Kidney glomerular epithelial cell (primary cell): Measurements from ENCODE around the gene ACSL1.

Experiments used
- DNase-seq: peaks from one replicate; lab custom pipeline; 2025; lab: John Stamatoyannopoulos, UW

The ACSL1 gene

DNA sequence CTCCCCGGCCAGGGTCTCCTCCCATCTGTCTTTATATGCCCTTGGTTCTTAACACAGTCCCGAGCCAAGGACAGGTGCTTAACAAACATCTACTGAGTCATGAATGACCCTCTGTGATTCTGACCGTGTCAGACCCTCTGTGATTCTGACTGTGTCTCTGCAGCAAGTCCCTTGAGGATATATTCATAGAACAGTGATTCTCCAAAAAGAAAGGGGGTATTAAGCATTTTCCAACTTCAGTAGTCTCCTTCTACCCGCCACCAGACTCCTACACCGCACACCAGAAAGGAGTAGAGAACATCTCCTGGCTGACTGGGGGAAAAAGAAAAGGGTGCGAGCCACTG, 13.6 kb downstream of the ACSL1 start:
- no peak for DNase-seq

DNA sequence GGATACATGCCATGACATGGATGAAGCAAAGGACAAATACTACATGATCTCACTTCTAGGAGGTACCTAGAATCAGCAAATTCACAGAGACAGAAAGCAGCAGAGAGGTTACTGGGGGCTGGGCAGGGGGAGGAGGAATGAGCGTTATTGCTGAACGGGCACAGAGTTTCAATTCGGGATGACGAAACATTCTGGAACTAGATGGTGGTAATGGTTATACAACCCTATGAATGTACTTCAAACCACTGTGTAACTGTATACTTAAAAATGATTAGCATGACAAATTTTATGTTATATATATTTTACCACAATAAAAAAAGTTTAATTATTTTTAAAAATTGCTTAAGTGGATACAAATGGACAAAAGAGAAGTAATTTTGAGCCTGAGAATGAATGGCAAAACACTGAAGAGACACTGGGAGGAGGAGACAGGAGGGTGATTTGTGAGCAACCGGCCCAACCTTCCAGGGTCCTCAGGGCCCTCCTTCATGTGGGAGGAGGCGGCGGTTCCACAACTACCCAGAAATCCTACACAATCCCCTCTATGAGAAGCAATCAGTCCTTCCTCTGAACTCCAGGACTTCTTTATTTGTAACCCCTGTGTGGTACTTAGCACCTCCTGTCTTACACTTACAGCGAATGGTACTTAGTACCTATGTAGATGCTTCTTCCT, 14.1 kb downstream of the ACSL1 start:
- no peak for DNase-seq

DNA sequence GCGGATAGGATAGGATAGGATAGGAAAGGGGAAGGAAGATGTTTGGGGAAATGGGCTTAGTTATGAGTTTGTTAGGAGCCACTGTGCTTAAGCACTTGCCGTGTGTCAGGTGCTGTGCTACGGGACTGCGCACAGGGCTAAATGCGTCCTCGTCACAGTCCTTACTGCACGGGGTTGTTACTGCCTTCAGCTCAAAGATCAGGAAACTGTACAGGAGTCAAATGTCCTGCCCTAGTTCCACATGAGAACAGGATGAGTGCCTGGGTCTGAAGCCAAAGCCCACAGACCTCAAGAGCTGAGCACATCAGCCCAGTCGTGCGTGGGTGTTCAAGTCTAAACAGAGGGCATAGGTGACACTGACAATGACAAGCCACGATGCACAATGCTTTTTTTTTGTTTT, 15.0 kb downstream of the ACSL1 start:
- no peak for DNase-seq

DNA sequence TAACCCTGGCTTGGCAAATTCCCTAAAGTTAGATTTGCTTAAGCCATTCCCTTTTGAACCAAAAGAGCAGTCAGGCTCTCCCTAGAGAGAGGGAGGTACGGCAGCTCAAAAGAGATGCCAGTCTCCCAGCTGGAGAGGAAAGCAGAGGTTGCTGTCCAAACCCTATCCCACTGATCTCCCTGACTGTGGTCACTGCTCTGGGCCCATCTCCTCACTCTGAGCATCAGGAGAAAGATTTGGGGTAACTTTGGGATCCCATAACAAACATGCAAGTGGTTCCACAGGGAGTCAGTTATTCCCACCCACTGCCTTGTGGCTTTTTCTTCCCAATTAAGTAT, 17.1 kb downstream of the ACSL1 start:
- no peak for DNase-seq

DNA sequence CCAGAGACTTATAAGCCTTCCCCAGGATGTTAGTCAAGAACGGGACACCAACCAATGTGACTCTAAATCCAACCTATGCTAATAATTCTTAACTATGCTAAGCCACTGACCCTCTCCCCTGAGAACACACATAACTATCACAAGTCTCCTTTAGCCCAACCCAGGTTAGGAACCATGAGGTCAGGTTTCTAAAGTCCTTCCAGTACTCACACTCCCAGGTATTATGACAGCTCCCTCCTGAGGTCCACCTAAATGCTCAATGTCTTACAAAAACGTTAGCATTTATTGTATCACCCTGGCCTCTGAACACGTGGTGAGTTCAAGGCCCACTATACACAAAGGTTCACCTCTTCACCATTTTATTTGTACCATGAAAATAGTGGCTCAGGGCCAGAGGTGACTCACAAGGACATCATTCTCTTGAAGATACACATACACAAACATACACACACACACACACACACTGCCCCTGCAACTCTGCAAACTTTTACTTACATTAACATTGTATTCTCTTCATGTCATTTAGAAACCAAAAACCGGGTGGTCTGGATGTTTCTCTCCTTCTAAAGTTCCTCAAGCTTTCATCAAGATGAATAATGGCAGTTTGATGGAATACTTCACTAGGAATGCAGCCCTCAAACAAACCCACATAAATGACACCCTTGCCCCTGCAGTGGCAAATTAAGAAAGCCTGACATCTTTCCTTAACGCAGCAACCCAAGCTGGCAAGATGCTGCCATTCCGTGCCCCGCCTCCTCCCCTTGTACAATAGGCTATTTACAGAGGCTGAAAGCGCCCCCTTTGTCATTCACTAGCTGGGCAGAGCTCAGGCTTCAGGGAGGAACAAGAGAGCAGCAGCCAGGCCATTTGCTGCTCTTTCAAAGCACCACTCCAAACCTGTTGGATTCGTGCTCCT, 17.7 kb downstream of the ACSL1 start:
- DNase-seq, result peak; percentile 33

DNA sequence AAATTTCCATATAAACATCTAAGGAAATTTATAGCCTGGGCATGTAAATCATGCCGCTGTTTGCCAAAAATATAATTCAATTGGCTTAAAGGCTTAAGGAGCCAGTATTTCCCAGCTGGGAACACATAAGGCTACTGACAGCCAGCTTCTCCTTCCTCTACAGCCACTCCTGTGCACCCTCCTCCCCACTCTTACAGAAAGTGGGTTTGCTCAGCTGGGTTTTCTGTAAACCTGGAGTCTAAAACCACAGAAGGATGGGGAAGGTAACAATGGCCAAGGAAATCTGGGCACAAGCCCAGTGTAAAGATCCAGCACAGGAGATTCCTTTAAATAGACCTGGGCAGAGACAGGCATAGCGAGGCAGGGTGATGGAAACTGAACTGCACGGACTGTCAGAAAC, 18.5 kb downstream of the ACSL1 start:
- DNase-seq, result no peak

GRCh38 chr4:184806711-184807110, 19.1 kb downstream of the ACSL1 start:
- no peak for DNase-seq

GRCh38 chr4:184806229-184806550, 19.6 kb downstream of the ACSL1 start:
- no peak for DNase-seq

DNA sequence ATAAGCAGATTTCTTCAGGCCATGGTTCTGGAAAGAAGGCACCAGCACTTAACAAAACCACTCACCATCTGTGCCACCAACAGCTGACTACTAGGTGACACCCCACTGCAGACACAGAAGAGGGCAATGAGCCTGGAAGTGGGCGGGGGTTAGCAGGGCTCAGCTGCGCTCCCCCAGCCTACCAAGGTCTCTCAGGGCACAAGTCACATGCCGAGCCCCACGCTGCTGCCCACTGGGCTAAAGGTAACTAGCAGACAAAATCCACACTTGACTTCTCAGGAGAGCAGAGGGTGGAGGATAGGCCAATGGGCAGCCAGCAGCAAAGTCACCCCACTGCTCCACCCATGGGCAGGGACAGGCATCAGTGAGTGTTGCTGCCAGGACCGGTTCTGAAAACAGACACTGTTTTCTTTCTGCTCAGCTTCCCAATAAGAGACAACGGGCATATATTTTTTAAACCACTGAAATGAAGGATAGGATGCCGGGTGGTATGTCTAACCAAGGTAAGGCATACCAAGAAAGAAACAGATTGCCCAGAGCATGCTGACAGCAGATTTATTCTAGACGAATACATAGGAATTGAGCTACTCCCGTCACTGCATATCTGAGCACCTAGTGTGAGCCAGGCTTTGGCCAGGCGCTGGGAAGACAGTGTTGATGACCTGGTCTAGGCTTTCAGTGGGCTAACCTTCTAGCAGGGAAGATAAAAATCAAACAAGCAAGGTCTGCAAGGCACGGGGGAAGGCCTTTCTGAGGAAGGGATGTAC, 20.1 kb downstream of the ACSL1 start:
- no peak for DNase-seq

- DNase-seq, result no peak
Observed at GRCh38 chr4:184804621-184805020, 21.1 kb downstream of the ACSL1 start.

- no peak for DNase-seq
Observed at GRCh38 chr4:184803874-184804273, 21.9 kb downstream of the ACSL1 start.

DNA sequence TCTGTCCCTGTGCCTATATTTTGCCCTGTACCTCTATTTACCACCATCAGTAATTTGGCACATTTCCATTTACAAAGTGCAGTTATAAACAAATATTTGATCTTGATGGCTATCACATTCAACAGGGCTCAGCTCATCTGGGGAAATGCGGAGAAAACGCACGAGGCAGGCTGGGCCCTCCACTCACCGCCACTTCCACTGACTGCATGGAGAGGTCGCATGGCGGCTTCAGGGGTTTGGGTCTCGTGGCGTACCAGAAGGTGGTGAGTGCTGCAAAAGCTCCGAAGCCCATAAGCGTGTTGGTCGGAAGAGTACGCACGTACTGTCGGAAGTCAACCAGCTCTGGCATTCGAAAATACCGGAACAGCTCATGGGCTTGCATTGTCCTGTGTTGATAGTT, 22.6 kb downstream of the ACSL1 start:
- DNase-seq, result no peak

DNA sequence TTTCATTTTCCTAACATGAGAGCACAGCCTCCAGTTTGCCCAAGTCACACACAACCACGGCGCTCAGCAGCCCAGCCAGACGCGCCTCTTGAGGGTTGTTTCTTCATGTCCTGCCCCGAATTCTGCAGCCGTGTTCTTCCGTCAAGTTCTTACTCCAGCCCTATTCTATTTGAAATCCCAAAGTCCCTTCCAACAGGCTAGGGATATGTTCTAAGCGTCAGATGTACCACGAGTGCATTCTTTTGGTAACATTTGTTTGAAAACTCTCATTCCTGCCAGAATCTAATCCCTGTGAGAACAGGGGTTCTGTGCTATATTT, 23.1 kb downstream of the ACSL1 start:
- DNase-seq, result no peak

- peak; percentile 73 for DNase-seq
Observed at GRCh38 chr4:184801781-184802696, 23.7 kb downstream of the ACSL1 start.

DNA sequence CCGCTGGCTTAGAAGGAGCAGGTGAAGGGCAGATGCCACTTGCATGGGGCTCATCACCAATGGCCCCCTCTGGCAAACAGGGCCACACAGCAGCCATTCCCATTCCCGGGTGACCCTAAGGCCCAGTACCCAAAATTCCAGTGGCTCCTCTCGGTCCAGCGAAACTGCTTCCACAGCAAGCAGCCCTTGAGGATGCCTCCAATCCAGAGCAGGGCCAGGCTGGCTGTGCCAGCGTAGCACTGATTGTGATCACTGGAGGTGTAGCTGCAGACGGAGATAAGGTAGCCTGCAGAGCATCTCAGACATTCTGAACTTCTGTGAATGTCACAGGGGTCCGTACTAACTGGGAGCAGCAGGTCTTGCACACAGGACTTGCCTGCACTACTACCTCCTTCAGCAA, 27.3 kb downstream of the ACSL1 start:
- no peak for DNase-seq

DNA sequence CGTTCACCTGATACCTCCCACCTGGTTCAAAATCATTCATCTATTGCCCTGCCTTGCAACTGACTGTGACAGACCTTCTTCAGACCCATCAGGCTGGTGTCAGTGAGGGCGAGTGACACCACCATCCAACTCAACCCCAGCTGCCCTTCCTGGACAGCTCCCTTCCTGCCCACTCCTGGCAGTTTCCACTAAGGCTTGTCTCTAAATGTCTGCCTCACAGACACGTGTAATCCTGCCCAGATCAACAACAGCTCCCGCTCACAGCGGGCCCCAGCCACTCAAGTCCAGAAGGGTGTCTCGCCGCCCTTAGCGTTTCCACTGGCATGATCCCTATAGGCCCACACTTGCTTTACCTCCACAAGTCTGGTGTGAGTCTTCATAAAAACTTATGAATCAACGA, 28.9 kb downstream of the ACSL1 start:
- DNase-seq, result no peak

DNA sequence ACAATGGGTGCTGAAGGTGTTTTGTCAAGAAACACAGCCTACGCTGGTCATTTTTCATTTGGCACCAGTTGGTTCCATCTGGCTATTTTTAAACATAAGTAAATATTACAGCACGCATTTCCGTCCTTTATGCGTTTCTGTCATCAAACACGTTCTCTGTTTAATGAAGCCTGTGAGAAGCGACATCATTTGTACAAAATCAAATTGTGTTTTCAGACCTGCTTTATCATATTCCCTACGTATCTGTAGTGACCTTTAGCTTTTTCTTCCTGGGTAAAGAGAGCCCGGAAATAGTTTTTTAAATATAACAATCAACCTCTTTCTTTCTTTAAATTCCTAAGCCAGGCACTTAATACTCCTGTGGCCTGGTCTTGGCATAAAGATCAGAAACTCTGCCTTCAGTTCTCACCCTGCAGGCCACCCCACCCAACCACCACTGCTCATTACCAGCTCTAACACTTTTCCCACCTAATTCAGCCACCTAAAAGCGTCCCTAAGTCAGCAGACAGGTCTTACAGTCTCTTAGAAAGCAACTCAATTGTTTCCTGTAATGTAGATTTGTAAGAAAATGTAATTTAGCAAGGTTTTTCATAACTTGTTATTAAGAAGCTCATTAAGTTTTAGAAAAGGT, 30.4 kb downstream of the ACSL1 start:
- no peak for DNase-seq

GRCh38 chr4:184794470-184794869, 31.3 kb downstream of the ACSL1 start:
- DNase-seq, result no peak

DNA sequence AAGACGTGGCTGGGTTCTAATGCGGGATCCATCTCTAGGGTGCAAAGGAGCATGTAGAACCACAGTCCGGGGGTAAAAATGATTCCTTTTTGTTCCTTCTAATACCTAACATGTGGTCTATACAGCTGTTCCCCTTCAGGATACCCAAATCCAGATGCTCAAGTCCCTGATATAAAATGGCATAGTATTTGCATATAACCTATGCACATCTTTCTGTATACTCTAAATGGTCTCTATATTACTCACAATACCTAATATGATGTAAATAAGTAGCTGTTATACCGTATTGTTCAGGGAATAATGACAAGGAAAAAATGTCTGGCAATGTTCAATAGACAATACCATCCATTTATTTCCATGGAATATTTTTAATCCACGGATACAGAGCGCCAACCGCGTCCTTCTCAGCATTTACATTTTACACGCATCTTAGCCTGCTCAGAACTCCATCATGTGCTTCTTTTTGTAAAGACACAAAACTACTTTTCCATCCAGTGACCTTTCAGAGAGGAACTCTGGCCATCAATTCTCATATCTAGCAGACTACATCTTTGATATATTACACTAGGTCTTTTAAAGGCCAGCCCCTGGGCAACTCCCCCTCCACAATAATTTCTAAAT, 31.9 kb downstream of the ACSL1 start:
- no peak for DNase-seq

GRCh38 chr4:184792950-184793555, 32.7 kb downstream of the ACSL1 start:
- DNase-seq, result peak; percentile 86

- DNase-seq, result peak; percentile 22
Observed at GRCh38 chr4:184792334-184792733, 33.4 kb downstream of the ACSL1 start.
